Hepatocyte (in vitro differentiated cells): ENCODE measurements around the gene CCDC159. TPM values are rescaled to one million over a fixed set of nuclear protein-coding genes. Genes with fewer than 3 reads are reported as not detected.

ENCODE experiments used
- DNase-seq: peaks from one replicate; pipeline ENCODE4 v3.0.0-alpha.2; 2016; ENCODE audit warnings: low spot score
- H2AFZ ChIP-seq: fragments of 200-600 bp; sonication (generic); 2 replicates; pipeline ENCODE4 v1.6.0; 2016; ENCODE audit warnings: antibody characterized with exemption, mild to moderate bottlenecking
- H3K27ac ChIP-seq: fragments of 200-600 bp; sonication (generic); 2 replicates; pipeline ENCODE4 v1.5.1; 2016; ENCODE audit warnings: mild to moderate bottlenecking
- H3K27me3 ChIP-seq: fragments of 200-600 bp; sonication (generic); 2 replicates; pipeline ENCODE4 v1.6.1; 2016
- H3K36me3 ChIP-seq: fragments of 200-600 bp; sonication (generic); replicated peaks from 2 replicates; pipeline ENCODE4 v1.5.1; 2016; ENCODE audit warnings: low read depth; ENCODE audit not compliant: insufficient read depth
- H3K4me1 ChIP-seq: fragments of 200-600 bp; sonication (generic); 2 replicates; pipeline ENCODE4 v1.5.1; 2016; ENCODE audit warnings: mild to moderate bottlenecking, moderate library complexity; ENCODE audit not compliant: insufficient read depth
- H3K4me2 ChIP-seq: fragments of 200-600 bp; sonication (generic); 2 replicates; pipeline ENCODE4 v1.6.0; 2016
- H3K4me3 ChIP-seq: fragments of 200-600 bp; sonication (generic); 2 replicates; pipeline ENCODE4 v1.5.1; 2016; ENCODE audit warnings: mild to moderate bottlenecking
- H3K79me2 ChIP-seq: fragments of 200-600 bp; sonication (generic); 2 replicates; pipeline ENCODE4 v1.6.0; 2017; ENCODE audit warnings: mild to moderate bottlenecking
- H3K9me2 ChIP-seq: fragments of 200-600 bp; sonication (generic); replicated peaks from 2 replicates; pipeline ENCODE4 v1.6.0; 2017; ENCODE audit warnings: mild to moderate bottlenecking; ENCODE audit not compliant: insufficient read depth
- H3K9me3 ChIP-seq: fragments of 200-600 bp; sonication (generic); 2 replicates; pipeline ENCODE4 v1.5.1; 2016; ENCODE audit warnings: low read depth, mild to moderate bottlenecking
- H4K20me1 ChIP-seq: fragments of 200-600 bp; sonication (generic); 2 replicates; pipeline ENCODE4 v1.6.0; 2016; ENCODE audit warnings: mild to moderate bottlenecking; ENCODE audit not compliant: insufficient read depth, poor library complexity, severe bottlenecking
- CTCF ChIP-seq: fragments of 200-600 bp; sonication (generic); IDR thresholded peaks from 2 replicates; pipeline ENCODE4 v1.5.1; 2016; ENCODE audit warnings: antibody characterized with exemption, mild to moderate bottlenecking; ENCODE audit not compliant: poor library complexity
- EZH2 ChIP-seq: fragments of 200-600 bp; sonication (generic); IDR thresholded peaks from 2 replicates; pipeline ENCODE4 v1.6.1; 2016; ENCODE audit warnings: antibody characterized with exemption, mild to moderate bottlenecking, borderline replicate concordance
- EZH2phosphoT487 ChIP-seq: fragments of 200-600 bp; sonication (generic); IDR thresholded peaks from one replicate; pipeline ENCODE4 v1.6.1; 2018; ENCODE audit warnings: antibody characterized with exemption, mild to moderate bottlenecking, low read depth, moderate library complexity; ENCODE audit not compliant: unreplicated experiment, severe bottlenecking
- WGBS: methylation state at CpG from one replicate; pipeline ENCODE4 v1.1.6; 2016; ENCODE audit warnings: low lambda C conversion rate; ENCODE audit errors: missing lambda C conversion rate; 5-methylcytosine and 5-hydroxymethylcytosine counted together
- polyA plus RNA-seq: library from polyadenylated mRNA; unstranded; fragments of >200 nt; fragmentation: Nextera tagmentation; extraction: Ambion mirVana; gene quantifications from 2 replicates; pipeline ENCODE4 v1.2.1, GENCODE V29; 2016
- total RNA-seq: library from RNA; depleted of rRNA; stranded (reverse); fragments of >200 nt; gene quantifications from 2 replicates; pipeline ENCODE4 v1.2.3, GENCODE V29; 2014

The CCDC159 gene
- total RNA-seq = 10.1 and 14.6 TPM in 2 replicates
- polyA plus RNA-seq = 27.1 and 46.3 TPM in 2 replicates

DNA sequence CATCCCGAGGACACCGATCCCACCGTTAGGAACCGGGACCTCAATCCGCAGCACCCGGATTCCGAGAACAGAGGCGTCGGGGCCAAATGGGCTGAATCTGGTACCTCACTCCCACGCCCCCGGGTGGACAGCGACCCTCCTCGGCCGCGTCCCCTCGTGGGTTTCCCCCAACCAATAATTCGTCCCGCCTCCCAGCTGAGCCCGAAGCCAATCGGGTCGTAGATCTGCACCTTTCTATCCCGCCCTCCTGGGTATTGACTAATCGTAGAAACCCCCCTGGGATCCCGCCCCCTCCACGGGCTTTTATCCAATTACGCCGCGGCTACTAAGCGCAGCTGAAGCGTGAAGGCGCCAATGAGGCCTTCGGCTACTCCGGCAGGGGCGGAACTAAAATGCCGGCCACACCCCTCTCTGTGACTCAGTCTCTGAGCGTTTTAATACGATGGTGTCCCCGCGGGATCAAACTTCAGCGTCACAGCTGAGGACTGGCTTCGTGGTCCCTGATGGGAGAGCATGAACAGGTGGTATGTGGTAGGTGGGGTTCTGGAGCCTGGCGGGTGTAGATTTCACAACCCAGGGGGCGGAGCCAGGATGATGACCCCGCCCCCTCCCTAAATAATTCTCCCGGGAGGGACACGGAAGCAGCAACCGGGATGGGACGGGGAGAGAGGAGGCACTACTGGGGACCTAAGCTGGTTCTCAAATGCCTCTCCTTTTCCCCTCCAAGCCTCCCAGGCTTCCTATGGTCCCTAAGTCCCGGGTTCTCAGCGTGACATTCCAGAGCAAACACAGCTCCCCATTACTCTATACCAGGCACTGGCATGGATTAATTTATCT, at the start of gene CCDC159, which contains the start of gene TMEM205:
CCDC159 (plus strand) TSS at position 416 of the 837 bp plus-strand sequence; CDS start at position 504, 88 bp downstream.
TMEM205 (minus strand) TSS at position 165 of the 837 bp plus-strand sequence. CDS start 649 bp downstream, outside the sequence.
- TF ChIP-seq EZH2 = no peak
- TF ChIP-seq EZH2phosphoT487 = no peak
- peak; percentile 17 for TF ChIP-seq CTCF
- Histone ChIP-seq H3K9me2 (no peaks in the 10 kb centered on the region), H3K9me3 (no peaks in the 10 kb centered on the region), H3K4me3 (peak within 1 kb of the TSS; percentile 43), H3K4me1 (peaks cover 9% of the 10 kb centered on the region), H3K36me3 (no peaks in the 10 kb centered on the region), H3K79me2 (no peaks in the 10 kb centered on the region), H3K4me2 (peak within 1 kb of the TSS; percentile 81), H4K20me1 (no peaks in the 10 kb centered on the region), H3K27me3 (no peaks in the 10 kb centered on the region), H2AFZ (peak within 1 kb of the TSS; percentile 47), H3K27ac (peak within 1 kb of the TSS; percentile 76)
- DNase-seq = peak; percentile 100
- under 1% methylated on average over 50 of the region's 50 CpGs for WGBS

GRCh38 chr19:11299946-11300810, 46.1 kb upstream of the CCDC159 start:
- 88% methylated on average over 8 of the region's 8 CpGs for WGBS
- no peaks in the 10 kb centered on the region for H3K9me2 ChIP-seq
- no peak for DNase-seq
- H3K27ac ChIP-seq = no peak overlapping the region
- H2AFZ ChIP-seq = no peak overlapping the region
- H3K79me2 ChIP-seq = no peaks in the 10 kb centered on the region
- H3K4me2 ChIP-seq = no peak overlapping the region
- no peaks in the 10 kb centered on the region for H3K4me1 ChIP-seq
- H3K4me3 ChIP-seq = no peak overlapping the region
- no peaks in the 10 kb centered on the region for H3K9me3 ChIP-seq
- no peaks in the 10 kb centered on the region for H4K20me1 ChIP-seq
- H3K36me3 ChIP-seq = no peaks in the 10 kb centered on the region
- no peaks in the 10 kb centered on the region for H3K27me3 ChIP-seq
- TF ChIP-seq CTCF = no peak
- no peak for TF ChIP-seq EZH2phosphoT487
- TF ChIP-seq EZH2 = no peak

DNA sequence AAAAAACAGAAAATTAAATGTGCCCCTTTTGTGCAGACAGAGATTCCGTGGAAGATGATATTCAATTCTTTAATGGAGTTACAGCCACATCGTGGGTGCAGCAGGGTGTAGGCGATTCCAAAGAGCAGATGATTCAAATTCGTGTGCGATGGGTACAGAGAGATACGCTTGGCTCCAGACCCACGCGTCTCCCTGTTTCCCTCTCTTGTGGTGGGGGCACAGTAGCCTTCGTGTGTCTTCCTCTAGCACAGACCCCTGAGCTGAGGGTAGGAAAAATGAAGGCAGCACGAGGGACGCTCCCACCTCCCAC, 45.6 kb upstream of the CCDC159 start:
- Histone ChIP-seq H2AFZ (no peak overlapping the region), H3K27me3 (no peaks in the 10 kb centered on the region), H3K79me2 (no peaks in the 10 kb centered on the region), H3K36me3 (no peaks in the 10 kb centered on the region), H4K20me1 (no peaks in the 10 kb centered on the region), H3K9me2 (no peaks in the 10 kb centered on the region), H3K27ac (no peak overlapping the region), H3K4me3 (no peak overlapping the region), H3K4me2 (no peak overlapping the region), H3K4me1 (no peaks in the 10 kb centered on the region), H3K9me3 (no peaks in the 10 kb centered on the region)
- TF ChIP-seq EZH2phosphoT487 = no peak
- no peak for TF ChIP-seq CTCF
- no peak for TF ChIP-seq EZH2
- DNase-seq = no peak
- 84% methylated on average over 11 of the region's 11 CpGs for WGBS
